PC-9 (cell line): ENCODE results near the gene CALY.

Experiments
- EZH2 ChIP-seq: fragments of 200-600 bp; sonication (generic); IDR thresholded peaks from 2 replicates; pipeline ENCODE4 v1.8.0; 2017; ENCODE audit warnings: antibody characterized with exemption, low read depth
- TF ChIP-seq, protein P1 (sequence below): fragments of 200-600 bp; sonication (generic); conservative IDR thresholded peaks from 2 replicates; pipeline ENCODE4 v1.6.1; 2017; ENCODE audit warnings: mixed run types, antibody characterized with exemption, mild to moderate bottlenecking, moderate library complexity

DNA sequence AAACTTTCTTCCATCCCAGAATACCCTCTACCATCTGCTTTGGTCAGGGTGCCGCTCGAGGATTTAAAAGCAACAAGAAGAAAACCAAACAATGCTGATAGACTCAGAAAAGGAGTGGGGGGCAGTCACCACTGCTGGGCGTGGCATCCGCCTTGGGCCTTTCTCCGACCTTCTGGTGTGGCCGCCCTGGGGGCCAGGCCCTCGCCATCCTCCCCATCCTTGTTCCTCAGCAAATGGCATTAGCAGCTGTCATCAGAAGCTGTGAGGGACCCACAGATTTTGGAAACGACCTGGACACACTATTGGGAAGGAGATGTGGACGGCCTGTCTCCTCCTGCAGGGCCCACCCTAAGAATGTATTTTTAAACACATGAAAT, 23.9 kb downstream of the CALY start:
- TF ChIP-seq EZH2: no peak
- TF ChIP-seq, protein P1, sequence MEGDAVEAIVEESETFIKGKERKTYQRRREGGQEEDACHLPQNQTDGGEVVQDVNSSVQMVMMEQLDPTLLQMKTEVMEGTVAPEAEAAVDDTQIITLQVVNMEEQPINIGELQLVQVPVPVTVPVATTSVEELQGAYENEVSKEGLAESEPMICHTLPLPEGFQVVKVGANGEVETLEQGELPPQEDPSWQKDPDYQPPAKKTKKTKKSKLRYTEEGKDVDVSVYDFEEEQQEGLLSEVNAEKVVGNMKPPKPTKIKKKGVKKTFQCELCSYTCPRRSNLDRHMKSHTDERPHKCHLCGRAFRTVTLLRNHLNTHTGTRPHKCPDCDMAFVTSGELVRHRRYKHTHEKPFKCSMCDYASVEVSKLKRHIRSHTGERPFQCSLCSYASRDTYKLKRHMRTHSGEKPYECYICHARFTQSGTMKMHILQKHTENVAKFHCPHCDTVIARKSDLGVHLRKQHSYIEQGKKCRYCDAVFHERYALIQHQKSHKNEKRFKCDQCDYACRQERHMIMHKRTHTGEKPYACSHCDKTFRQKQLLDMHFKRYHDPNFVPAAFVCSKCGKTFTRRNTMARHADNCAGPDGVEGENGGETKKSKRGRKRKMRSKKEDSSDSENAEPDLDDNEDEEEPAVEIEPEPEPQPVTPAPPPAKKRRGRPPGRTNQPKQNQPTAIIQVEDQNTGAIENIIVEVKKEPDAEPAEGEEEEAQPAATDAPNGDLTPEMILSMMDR: no peak
